HepG2 (cell line): Measurements from ENCODE around the gene SPDYE4. TPM values are rescaled to one million over a fixed set of nuclear protein-coding genes. Genes with fewer than 3 reads are reported as not detected.

Experiments used
- ATAC-seq: fragments of 200-7000 bp; cut with Tn5 transposase; 3 replicates; pipeline ENCODE4 v1.9.1; 2020; ENCODE audit warnings: mild to moderate bottlenecking, moderate library complexity
- BruUV-seq: library from RNA; stranded (reverse); fragments of 400-500 nt; replicated peaks from 2 replicates; lab custom pipeline; 2021; lab: Mats Ljungman, UMichigan
- CTCF ChIA-PET: fragments of 300-600 bp; formaldehyde crosslinking; extraction: SDS; loops from one replicate; lab custom pipeline; 2021; ENCODE audit warnings: low total read pairs, inconsistent platforms, low intra/inter-chr PET ratio; lab: Yijun Ruan, JAX
- POLR2A ChIA-PET: fragments of 350-600 bp; sonication (Branson Sonifier 250); formaldehyde crosslinking; loops from one replicate; lab custom pipeline; 2020; ENCODE audit warnings: antibody characterized with exemption, inconsistent platforms; lab: Yijun Ruan, JAX
- DNase-seq: peaks from one replicate; pipeline ENCODE4 v3.0.0-alpha.2; 2015; ENCODE audit warnings: low spot score
- FAIRE-seq: peaks from 3 replicates; lab custom pipeline; 2011; peaks lifted over from hg19 to GRCh38; lab: Jason Lieb, UNC
- H2AFZ ChIP-seq: one replicate; pipeline ENCODE4 v1.6.1; 2011; ENCODE audit warnings: low read length, inconsistent platforms
- H3K27ac ChIP-seq: fragments of 300-600 bp; 3 replicates; pipeline ENCODE4 v1.8.0; 2011; ENCODE audit warnings: mixed run types, mild to moderate bottlenecking, mixed read lengths, low read length, inconsistent platforms; ENCODE audit not compliant: insufficient read depth; ENCODE audit errors: extremely low read length
- H3K27me3 ChIP-seq, 2 experiments: fragments of 200-600 bp in 1 of 2; 2 replicates in 1 of 2; 3 replicates in 1 of 2; pipeline versions ENCODE4 v1.6.0 to v1.8.0; 2011; ENCODE audit warnings: low read length in 2 of 2, mild to moderate bottlenecking in 2 of 2, moderate library complexity in 2 of 2, inconsistent platforms in 1 of 2; ENCODE audit not compliant: insufficient read depth in 2 of 2, control insufficient read depth in 1 of 2
- H3K36me3 ChIP-seq, 2 experiments: fragments of 200-600 bp in 1 of 2; replicated peaks in 1 of 2; 2 replicates in 1 of 2; 3 replicates in 1 of 2; pipeline versions ENCODE4 v1.5.1 to v1.8.0; 2011; ENCODE audit warnings: low read length in 2 of 2, inconsistent platforms in 1 of 2; ENCODE audit not compliant: insufficient read depth in 2 of 2, control insufficient read depth in 1 of 2
- H3K4me1 ChIP-seq: 2 replicates; pipeline ENCODE4 v1.5.1; 2012; ENCODE audit warnings: low read length, inconsistent platforms; ENCODE audit not compliant: insufficient read depth
- H3K4me2 ChIP-seq: 2 replicates; pipeline ENCODE4 v1.6.0; 2011; ENCODE audit warnings: low read depth, low read length, inconsistent platforms
- H3K4me3 ChIP-seq, 3 experiments: fragments of 200-600 bp in 1 of 3; sonication (generic), shearing (Covaris generic) in 1 of 3; replicated peaks in 1 of 3; 2 replicates each; pipeline ENCODE4 v1.5.1; 2011 to 2016; ENCODE audit warnings: low read length in 3 of 3, inconsistent platforms in 2 of 3, low read depth in 2 of 3, mild to moderate bottlenecking in 2 of 3, control low read depth in 1 of 3, mixed read lengths in 1 of 3; ENCODE audit not compliant: insufficient read depth in 1 of 3
- H3K79me2 ChIP-seq: one replicate; pipeline ENCODE4 v1.6.1; 2011; ENCODE audit warnings: low read length, inconsistent platforms; ENCODE audit not compliant: insufficient read depth
- H3K9ac ChIP-seq: 2 replicates; pipeline ENCODE4 v1.6.0; 2011; ENCODE audit warnings: mild to moderate bottlenecking, low read depth, low read length, inconsistent platforms; ENCODE audit not compliant: insufficient read depth
- H3K9me3 ChIP-seq: 2 replicates; pipeline ENCODE4 v1.5.1; 2012; ENCODE audit warnings: mild to moderate bottlenecking, low read length
- H4K20me1 ChIP-seq: 2 replicates; pipeline ENCODE4 v1.6.0; 2011; ENCODE audit warnings: inconsistent platforms, mild to moderate bottlenecking, low read length, moderate library complexity; ENCODE audit not compliant: insufficient read depth
- BATF2 ChIP-seq: sonication (generic); formaldehyde crosslinking; IDR thresholded peaks from 2 replicates; pipeline ENCODE4 v1.8.0; 2022; ENCODE audit warnings: mild to moderate bottlenecking, missing genetic modification reagents, moderate library complexity
- DMTF1 ChIP-seq: sonication (generic); formaldehyde crosslinking; IDR thresholded peaks from 2 replicates; pipeline ENCODE4 v1.4.0; 2020; ENCODE audit warnings: mild to moderate bottlenecking, missing genetic modification reagents
- HOXA5 ChIP-seq: sonication (generic); formaldehyde crosslinking; IDR thresholded peaks from 2 replicates; pipeline ENCODE4 v1.4.0; 2020; ENCODE audit warnings: missing genetic modification reagents
- IRF1 ChIP-seq: sonication (generic); formaldehyde crosslinking; IDR thresholded peaks from 2 replicates; pipeline ENCODE4 v1.4.0; 2020; ENCODE audit warnings: low read depth, mild to moderate bottlenecking, missing genetic modification reagents
- JARID2 ChIP-seq: sonication (generic); formaldehyde crosslinking; IDR thresholded peaks from 2 replicates; pipeline ENCODE4 v1.8.1; 2023; ENCODE audit warnings: missing genetic modification reagents, inconsistent platforms; ENCODE audit not compliant: insufficient replicate concordance
- JUN ChIP-seq: sonication (generic); formaldehyde crosslinking; IDR thresholded peaks from 2 replicates; pipeline ENCODE4 v1.4.0; 2020; ENCODE audit warnings: mild to moderate bottlenecking, missing genetic modification reagents
- NR0B2 ChIP-seq: sonication (generic); formaldehyde crosslinking; IDR thresholded peaks from 2 replicates; pipeline ENCODE4 v1.4.0; 2020; ENCODE audit warnings: mild to moderate bottlenecking, missing genetic modification reagents
- PHF5A ChIP-seq: IDR thresholded peaks from one replicate; pipeline ENCODE4 v1.6.1; 2018; ENCODE audit warnings: low read depth, missing genetic modification reagents; ENCODE audit not compliant: unreplicated experiment
- PRDM4 ChIP-seq: sonication (generic); formaldehyde crosslinking; IDR thresholded peaks from 2 replicates; pipeline ENCODE4 v1.9.0; 2021; ENCODE audit warnings: missing genetic modification reagents, borderline replicate concordance
- SETDB1 ChIP-seq: sonication (generic); formaldehyde crosslinking; IDR thresholded peaks from 2 replicates; pipeline ENCODE4 v1.5.1; 2020; ENCODE audit warnings: missing genetic modification reagents, mild to moderate bottlenecking, borderline replicate concordance
- SOX5 ChIP-seq: IDR thresholded peaks from 2 replicates; pipeline ENCODE4 v1.6.1; 2016; ENCODE audit warnings: borderline replicate concordance
- TBX2 ChIP-seq: sonication (generic); formaldehyde crosslinking; IDR thresholded peaks from 2 replicates; pipeline ENCODE4 v1.5.0; 2020; ENCODE audit warnings: missing genetic modification reagents, mild to moderate bottlenecking, borderline replicate concordance
- ZBTB21 ChIP-seq: sonication (generic); formaldehyde crosslinking; IDR thresholded peaks from 2 replicates; pipeline ENCODE4 v1.4.0; 2020; ENCODE audit warnings: missing genetic modification reagents
- ZFP36L1 ChIP-seq: sonication (generic); formaldehyde crosslinking; IDR thresholded peaks from 2 replicates; pipeline ENCODE4 v1.8.0; 2022; ENCODE audit warnings: mild to moderate bottlenecking, missing genetic modification reagents, moderate library complexity
- ZFP41 ChIP-seq: sonication (generic); formaldehyde crosslinking; IDR thresholded peaks from 2 replicates; pipeline ENCODE4 v1.4.0; 2020; ENCODE audit warnings: mild to moderate bottlenecking, missing genetic modification reagents, borderline replicate concordance
- ZFP82 ChIP-seq: sonication (generic); formaldehyde crosslinking; IDR thresholded peaks from 2 replicates; pipeline ENCODE4 v1.5.1; 2020; ENCODE audit warnings: mild to moderate bottlenecking, missing genetic modification reagents, borderline replicate concordance
- ZNF138 ChIP-seq: sonication (generic); formaldehyde crosslinking; IDR thresholded peaks from 2 replicates; pipeline ENCODE4 v1.5.0; 2020; ENCODE audit warnings: mild to moderate bottlenecking, low read depth, missing genetic modification reagents
- ZNF205 ChIP-seq: IDR thresholded peaks from 2 replicates; pipeline ENCODE4 v1.6.1; 2018; ENCODE audit warnings: missing biosample characterization, missing genetic modification reagents
- ZNF546 ChIP-seq: sonication (generic); formaldehyde crosslinking; conservative IDR thresholded peaks from 2 replicates; pipeline ENCODE4 v1.8.1; 2023; ENCODE audit warnings: mild to moderate bottlenecking, missing genetic modification reagents
- WGBS: methylation state at CpG from one replicate; pipeline ENCODE4 v1.1.6; 2017; ENCODE audit warnings: low lambda C conversion rate; 5-methylcytosine and 5-hydroxymethylcytosine counted together
- in situ Hi-C: cut with HindIII; loops from 2 replicates; pipeline ENCODE4 v1.10.0; 2017; ENCODE audit warnings: low pct_unique_long_range_greater_than_20kb; ENCODE audit not compliant: extremely low pct_ligation_motif_present
- intact Hi-C: fragments of 100-400 bp; cut with micrococcal nuclease; formaldehyde crosslinking; loops from one replicate; pipeline ENCODE4 v1.10.0; 2022; ENCODE audit not compliant: unreplicated experiment
- polyA plus RNA-seq, 8 experiments: library from polyadenylated mRNA; depleted of rRNA in 3 of 8; stranded (reverse) in 7 of 8; unstranded in 1 of 8; fragments of >200 nt; fragmentation: Illumina TruSeq in 4 of 8; extraction: Trizol in 4 of 8; gene quantifications; 2 replicates each; pipeline versions ENCODE4 v1.2.1 to v1.2.3, GENCODE V29; 2011 to 2016; ENCODE audit warnings: low read depth in 4 of 8, missing spikeins in 1 of 8, mixed read lengths in 1 of 8; ENCODE audit not compliant: insufficient read depth in 1 of 8
- total RNA-seq, 5 experiments: library from RNA; depleted of rRNA; stranded (reverse); fragments of >200 nt; fragmentation: Illumina TruSeq; extraction: Trizol; gene quantifications; 2 replicates each; pipeline ENCODE4 v1.2.3, GENCODE V29; 2016; ENCODE audit warnings: low read depth in 1 of 5

Gene SPDYE4
- total and polyA plus RNA-seq, 2 of the 13 experiments (the other 11 are each of a cell fraction or from before 2014, with no cell fraction given), result not detected

GRCh38 chr17:8736362-8736761 is 22.0 kb downstream of the SPDYE4 start:
- intact Hi-C loops, result no loop called here
- no peak for FAIRE-seq
- no peak for ATAC-seq
- no peak for TF ChIP-seq BATF2 (CRISPR knock-in tag)
- TF ChIP-seq ZBTB21 (CRISPR knock-in tag), result no peak
- no peak for TF ChIP-seq DMTF1 (CRISPR knock-in tag)
- no peak for TF ChIP-seq ZNF138 (CRISPR knock-in tag)
- no peak for TF ChIP-seq ZFP36L1 (CRISPR knock-in tag)
- TF ChIP-seq SETDB1 (CRISPR knock-in tag), result no peak
- no peak for TF ChIP-seq HOXA5
- no peak for TF ChIP-seq IRF1 (CRISPR knock-in tag)
- no peak for TF ChIP-seq PRDM4 (CRISPR knock-in tag)
- TF ChIP-seq ZNF546 (CRISPR knock-in tag), result no peak
- no peak for TF ChIP-seq SOX5 (CRISPR knock-in tag)
- TF ChIP-seq JARID2 (CRISPR knock-in tag), result no peak
- TF ChIP-seq ZNF205 (CRISPR knock-in tag), result no peak
- TF ChIP-seq ZFP41 (CRISPR knock-in tag), result no peak
- no peak for TF ChIP-seq PHF5A (CRISPR knock-in tag)
- TF ChIP-seq JUN, result no peak
- TF ChIP-seq NR0B2 (CRISPR knock-in tag), result no peak
- TF ChIP-seq TBX2 (CRISPR knock-in tag), result no peak
- no peak for TF ChIP-seq ZFP82

More at GRCh38 chr17:8736362-8736761, 22.0 kb downstream of the SPDYE4 start:
- no peak overlapping the region for H3K9ac ChIP-seq
- no peaks in the 10 kb centered on the region for H3K79me2 ChIP-seq
- BruUV-seq, result no TSS peak
- no peak overlapping the region for H2AFZ ChIP-seq
- H3K4me2 ChIP-seq, result no peak overlapping the region
- peaks cover 0 to 9% of the 10 kb centered on the region in 2 experiments; a peak in 3 of 5 replicates for H3K27me3 ChIP-seq
- in situ Hi-C loops, result no loop called here
- no peak for DNase-seq
- H3K36me3 ChIP-seq, result no peaks in the 10 kb centered on the region
- no peaks in the 10 kb centered on the region for H4K20me1 ChIP-seq
- no peak overlapping the region for H3K27ac ChIP-seq
- POLR2A ChIA-PET, result no interaction called here
- no peaks in the 10 kb centered on the region for H3K9me3 ChIP-seq
- CTCF ChIA-PET, result no interaction called here
- WGBS, result 44% methylated on average over 6 of the region's 6 CpGs
- no peaks in the 10 kb centered on the region for H3K4me1 ChIP-seq
- H3K4me3 ChIP-seq, result no peak overlapping the region
